ENCODE measurements around the gene NPPC.
"Not testable (repeated sequence)": the region's sequence is repeated elsewhere in the genome, so short reads cannot be mapped to it uniquely, and the experiment has no call there.

NPPC gene

DNA sequence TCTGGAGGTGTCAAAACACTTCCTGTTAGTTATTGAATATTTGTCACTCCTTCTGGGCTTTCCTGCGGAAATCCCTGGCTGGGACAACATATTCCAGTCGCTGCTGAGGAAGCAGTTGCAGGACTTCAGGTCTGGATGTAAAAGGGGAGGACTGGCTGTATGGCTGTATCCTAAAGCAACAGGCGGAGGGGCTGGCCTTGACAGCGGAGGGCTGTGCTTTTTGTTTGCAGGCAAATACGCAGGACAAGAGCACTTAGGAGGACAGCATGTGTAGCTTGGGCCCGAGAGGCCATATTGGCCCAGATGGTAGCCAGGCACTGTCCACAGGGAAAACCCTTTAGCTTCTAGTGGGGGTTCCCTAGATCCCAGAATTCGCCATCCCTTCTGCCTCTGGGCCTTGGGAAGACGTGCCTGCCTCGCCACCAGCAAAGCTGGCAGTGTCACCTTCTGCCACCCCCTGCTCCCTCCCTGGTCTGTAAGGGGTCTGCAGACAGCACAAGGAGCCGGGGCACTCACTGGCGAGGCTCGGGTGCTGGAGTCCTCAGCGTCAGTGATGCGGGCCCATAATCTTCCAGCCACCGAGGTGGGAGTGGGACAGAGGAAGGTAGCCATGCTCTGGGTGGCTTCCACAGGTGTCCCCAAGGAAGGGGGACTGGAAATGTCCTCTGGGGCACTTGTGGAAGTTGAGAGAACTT is 6.7 kb downstream of the NPPC start:
- DNase-seq = no peak

DNA sequence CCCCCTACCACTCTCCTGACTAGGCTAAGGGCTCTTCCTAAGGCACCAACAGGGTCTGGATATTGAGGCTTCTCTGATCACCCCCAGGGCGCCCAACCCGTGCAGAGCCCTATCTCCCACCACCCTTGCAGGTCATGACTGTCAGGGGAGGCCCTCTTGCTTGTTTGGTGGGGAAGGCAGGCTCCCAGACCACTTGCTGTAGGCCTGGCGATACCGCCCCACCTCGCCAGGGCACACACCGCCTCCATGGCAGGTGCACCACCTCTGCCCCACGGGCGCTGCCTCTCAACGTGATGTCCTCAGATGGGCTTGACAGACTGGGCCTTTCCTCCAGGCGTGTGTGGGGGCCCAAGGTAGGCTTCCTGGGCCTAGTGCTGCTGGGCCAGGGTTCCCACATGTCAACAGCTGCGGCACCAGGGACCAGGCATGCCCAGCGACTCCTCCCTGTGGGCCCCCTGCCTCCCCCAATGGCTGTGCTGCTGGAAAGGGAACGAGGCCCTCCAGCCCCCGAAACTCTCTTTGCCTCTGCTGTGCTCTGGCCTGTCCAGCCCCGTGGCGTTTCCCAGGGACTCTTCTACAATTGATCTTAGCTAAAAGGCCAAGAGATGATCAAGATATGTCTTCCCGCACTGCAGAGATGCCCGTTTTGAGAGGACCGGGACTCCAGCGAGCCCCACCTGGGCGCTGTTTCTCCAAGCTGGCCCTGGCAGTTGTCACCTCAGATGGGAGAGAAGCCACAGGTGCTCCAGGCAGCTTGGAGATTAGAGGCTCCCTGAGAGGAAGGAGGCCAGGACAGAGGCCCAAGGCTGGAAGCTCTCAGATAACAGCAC is 7.5 kb downstream of the NPPC start:
- no peak for DNase-seq

DNA sequence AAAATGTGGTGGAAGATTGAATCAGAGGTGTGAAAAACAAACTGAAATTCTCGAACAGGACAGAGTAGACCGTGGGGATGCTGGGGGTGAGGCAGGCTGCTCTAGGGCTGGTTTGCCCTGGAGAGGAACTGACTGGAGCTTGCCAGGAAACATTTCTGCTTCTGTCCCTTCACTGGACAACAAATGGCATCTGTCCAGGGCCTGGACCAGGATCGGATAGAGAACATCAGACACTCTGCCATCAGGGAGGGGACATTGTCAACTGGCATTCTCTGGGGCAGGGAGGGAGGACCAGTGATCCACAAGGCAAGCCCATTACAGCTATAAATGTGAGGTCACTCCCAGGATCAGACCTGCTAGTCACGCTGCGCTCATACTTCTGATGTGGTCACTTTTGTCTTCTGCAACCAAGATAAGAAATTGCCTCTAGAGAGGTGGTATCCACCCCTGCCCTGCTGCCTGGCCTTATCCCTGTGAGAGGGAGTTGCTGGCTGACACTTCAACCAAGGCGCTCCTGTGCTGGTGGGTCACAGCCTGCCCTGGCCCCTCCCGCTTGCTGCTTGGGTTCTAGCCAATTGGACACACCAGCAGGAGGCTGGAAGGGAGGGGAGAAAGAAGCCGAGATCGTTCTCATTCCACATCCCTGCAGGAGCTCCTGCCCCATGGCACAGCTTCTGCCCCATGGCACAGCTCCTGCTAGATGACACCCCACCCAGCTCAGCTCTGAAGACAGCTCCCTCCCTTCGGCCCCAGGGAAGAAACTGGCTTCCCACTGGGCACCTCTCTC is 8.7 kb downstream of the NPPC start:
- no peak for DNase-seq

DNA sequence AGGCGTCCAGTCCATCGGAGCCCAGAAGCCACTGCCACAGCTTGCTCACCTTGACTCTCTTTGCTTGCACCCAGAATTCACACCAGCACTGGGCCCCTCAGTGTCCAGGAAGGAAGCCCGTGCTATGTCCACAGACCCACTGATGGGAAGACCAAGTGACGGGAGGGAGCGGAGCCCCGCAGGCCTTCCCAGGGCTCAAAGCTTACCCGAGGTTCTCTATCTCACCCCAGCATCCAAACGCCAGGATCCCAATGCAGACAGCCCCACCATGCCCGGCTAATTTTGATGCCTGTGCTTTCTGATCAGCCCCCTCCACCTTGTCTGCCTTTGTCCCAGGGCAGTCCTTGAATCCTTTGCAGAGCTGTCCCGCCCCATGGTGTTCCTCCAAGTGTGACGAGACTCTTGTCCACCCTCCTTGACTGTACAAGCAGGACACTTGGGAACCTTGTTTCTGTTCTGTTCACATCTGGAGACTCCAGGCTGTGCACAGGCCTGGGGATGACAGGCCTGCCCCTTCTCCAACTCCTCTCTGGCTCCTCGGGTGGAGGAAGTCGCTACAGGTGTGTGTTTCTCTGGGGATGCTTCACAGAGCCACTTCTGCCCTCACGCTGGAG is 12.0 kb downstream of the NPPC start:
- DNase-seq = no peak

DNA sequence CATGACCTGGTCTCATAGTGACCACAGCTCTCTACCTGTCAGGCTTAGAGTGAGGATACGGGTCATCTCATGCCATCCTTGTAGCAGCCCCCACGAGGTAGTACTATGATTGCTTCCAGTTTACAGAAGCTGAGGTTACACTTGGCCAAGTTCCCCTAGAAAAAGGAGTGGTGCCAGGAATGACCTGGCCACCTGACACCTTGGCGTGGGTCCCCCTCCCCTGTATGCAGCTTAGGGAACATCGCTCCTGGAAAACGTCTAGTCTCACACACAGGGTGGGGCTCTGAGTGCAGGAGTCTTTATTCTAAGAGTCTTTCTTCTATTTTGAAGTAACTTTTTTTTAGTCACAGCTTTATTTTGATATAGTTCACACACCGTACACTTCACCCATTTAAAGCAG is 14.8 kb downstream of the NPPC start:
- no peak for DNase-seq

DNA sequence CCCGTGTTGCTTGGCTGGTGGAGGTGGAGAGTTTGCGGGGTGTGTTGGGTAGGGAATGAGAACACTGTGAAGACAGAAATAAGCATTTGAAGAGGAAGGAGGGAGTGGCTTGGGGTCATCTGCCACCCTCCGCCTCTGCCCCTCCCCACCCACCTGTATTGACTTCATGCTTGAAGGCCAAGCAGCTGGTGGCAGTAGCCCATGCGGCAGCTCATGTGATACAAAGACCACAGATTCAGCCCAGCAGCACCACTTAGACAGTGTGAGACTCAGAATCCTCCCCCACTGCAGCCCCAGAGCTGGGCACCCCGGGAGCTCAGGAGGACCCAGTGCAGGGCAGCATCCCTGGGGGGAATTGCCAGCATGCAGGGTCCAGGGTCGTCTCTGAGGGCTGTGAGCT is 15.4 kb downstream of the NPPC start:
- no peak for DNase-seq

DNA sequence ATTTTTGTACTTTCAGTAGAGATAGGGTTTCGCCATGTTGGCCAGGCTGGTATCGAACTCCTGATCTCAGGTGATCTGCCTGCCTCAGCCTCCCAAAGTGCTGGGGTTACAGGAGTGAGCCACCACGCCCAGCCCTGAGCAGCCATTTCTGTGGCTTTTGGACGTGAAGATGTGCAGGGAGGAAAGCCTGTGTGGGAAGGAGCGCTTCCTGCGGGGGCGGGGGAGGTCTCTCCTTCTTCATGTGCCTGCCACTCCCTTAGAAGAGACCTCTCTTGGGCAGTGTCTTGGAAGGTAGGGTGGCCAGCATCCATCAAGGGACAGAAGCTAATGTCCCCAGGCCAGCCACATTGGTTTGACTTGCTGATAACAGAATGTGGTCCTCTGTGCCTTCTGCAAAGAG is 16.0 kb downstream of the NPPC start:
- not testable (repeated sequence) for DNase-seq

DNA sequence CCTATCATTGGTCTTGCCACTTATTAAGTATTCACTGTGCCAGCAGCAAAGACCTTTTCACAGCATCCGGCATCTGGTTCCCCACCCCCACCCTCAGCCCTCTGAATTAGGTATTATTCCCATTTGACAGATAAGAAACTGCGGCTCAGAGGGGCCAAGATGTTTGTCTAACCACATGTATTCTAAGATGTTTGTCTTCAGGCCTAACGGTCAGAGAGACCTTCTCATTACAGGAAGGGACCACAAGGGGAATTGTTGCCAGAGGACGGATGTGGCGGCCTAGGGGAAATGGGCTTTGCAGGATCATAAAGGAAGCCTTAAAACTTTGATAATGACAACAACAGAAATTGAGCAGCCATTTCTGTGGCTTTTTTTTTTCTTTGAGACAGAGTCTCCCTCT is 16.6 kb downstream of the NPPC start:
- DNase-seq = no peak

DNA sequence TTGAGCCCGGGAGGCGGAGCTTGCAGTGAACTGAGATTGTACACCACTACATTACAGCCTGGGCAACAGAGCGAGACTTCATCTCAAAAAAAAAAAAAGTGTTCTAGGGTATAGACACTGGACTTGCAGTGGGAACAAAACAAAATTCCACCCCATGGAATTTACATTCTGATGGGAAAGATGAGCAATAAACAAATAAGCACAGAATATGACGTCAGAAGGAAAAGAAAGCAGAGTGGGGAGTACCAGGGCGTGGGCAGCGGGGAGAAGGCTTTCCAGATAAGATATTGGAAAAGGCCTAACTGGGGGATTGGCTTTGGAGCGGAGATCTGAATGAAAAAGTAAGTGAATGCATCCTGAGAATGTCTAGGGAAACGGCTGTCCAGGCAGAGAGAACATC is 17.6 kb downstream of the NPPC start:
- no peak for DNase-seq

DNA sequence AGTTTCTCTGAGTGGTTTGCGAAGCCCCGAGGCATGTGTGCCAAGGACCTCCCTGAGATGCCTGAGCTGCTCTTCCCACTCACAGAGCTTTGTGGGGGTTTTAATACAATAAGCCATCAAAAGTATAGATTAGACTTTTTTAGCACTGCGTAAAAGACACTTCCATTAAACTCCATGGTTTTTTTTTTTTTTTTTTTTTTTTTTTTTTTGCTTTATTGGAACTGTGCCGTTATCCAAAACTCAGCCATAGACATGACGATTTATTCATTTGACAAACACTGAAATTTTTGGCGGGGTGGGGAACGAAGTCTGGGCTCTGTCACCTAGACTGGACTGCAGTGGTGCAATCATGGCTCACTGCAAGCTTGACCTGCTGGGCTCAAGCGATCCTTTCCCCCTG is 18.4 kb downstream of the NPPC start:
- no peak for DNase-seq

DNA sequence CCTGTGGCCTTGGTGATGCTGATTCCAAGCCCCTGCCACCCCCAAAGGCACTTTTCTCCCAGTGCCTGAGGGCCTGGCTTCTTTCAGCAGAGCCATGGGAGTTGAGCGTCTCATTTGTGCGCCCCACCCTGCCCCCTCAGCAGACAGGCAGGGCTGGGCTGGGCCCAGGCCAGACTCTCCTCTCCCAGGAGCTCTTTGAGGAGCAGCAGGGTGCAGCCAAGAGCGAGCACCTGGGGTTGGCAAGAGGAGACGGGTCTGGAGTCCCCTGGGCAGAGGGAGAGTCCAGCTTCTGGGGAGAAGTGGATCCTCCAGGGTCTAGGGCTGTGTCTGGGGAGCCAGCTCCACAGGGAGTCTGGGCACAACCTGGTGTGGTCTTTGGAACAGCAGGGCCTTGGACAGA is 21.2 kb downstream of the NPPC start:
- no peak for DNase-seq

DNA sequence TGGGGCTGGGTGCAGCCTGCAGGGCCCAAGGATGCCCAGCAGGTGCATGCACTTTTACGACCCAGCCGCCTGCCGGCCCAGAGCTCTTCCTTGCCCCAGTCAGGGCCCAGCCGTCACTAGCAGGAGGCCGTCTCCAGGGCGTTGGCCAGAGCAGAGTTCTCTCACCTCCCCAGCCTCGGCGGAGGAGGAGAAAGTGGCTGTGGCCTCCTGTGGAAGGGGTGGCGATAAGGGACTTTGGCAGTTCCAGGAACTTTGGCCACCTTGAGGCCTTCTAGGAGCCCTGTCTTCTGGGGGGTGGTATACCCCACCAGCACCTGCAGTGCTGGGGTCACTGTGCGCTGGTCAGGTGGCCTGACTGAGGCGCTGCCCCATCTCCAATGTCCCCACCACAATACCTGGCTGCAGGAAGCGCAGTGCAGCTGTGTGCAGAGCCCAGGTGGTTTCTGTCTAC is 22.0 kb downstream of the NPPC start:
- no peak for DNase-seq

DNA sequence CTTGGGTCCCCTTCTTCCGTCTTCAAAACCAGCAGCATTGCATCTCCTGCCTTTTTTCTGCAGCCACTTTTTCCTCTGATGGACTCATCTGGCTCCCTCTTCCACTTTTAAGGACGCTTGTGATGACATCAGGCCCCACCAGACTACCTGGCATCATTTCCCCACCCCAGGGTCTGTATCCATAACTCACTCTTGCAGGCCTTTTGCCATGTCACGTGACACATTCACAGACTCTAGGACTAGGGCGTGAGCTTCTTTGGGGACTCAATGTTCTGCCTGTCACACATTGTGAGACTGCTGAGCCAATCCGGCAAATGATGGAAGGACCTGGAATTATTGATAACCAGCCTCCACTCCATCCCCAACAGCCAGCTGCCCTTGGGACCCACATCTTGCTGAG is 23.6 kb downstream of the NPPC start:
- no peak for DNase-seq

DNA sequence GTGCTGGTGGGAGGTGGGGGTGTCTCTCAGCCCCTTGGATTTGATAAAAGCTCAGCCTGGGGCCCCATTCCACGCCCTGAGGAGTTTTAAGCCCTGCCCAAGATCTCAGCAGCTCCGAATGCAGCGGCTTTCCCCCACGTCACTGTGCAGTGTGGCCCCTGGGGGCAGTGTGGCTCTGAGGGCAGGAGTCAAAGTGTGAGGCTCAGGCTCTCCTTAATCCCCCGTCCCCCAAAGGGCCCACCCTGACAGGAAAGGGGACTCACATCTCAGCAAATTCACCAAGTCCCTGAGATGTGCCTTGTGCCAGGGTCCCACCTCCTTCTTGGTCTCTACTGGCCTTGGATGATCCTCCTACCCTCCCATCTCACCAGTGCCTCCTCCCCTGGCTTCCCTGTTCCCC is 25.2 kb downstream of the NPPC start:
- DNase-seq = no peak

DNA sequence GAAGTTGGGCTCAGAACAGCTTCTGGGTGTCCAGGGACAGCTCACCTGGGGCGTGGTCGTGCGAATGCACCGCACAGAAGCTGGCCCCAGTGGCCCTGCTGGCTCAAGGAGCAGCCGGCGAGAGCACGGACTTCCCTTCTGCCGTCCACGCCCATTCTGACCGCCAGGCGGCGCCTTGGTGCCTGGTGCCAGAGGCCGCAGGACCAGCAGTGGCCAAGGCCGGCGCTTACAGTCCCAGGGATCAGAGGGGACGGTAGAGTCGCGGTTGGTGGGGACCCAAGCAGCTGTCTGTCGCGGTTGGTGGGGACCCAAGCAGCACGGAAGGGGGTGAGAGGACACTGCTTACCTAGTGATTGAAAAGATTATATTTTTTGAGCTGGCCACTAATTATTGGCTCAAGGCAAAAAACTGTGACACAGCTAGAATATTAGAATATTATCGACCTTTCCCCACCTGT is 25.7 kb downstream of the NPPC start:
- no peak for DNase-seq

DNA sequence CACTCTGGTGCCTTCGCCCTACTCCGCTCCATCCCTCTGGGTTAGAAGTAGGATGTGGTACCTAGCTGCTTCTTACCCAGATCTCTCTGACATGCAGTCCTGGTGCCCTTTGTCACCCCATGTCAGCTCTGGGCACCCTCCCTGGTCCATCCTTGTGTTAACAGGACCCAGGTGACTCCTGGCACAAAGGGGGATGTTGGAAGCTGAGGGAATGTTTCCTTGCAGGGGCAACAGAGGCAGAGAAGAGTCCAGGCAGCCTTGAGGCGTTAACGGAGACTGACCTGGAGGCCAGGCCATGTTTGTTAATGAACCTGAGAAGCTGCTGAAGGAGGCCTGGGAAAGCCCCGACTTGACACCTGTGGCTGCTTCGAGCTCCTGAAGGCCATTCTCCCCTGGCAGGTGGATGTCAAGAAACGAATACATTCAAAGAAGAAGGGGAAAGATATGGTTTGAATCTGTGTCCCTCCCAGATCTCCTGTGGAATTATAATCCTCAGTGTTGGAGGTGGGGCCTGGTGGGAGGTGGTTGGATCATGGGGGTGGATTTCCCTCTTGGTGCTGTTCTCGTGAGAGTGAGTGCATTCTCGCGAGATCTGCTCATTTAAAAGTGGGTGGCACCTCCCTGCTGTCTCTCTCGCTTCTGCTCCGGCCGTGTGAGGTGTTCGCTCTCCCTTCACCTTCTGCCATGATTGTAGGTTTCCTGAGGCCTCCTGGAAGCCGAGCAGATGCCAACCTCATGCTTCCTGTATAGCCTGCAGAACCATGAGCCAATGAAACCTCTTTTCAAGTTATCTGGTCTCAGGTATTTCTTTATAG is 31.4 kb downstream of the NPPC start:
- DNase-seq = no peak

DNA sequence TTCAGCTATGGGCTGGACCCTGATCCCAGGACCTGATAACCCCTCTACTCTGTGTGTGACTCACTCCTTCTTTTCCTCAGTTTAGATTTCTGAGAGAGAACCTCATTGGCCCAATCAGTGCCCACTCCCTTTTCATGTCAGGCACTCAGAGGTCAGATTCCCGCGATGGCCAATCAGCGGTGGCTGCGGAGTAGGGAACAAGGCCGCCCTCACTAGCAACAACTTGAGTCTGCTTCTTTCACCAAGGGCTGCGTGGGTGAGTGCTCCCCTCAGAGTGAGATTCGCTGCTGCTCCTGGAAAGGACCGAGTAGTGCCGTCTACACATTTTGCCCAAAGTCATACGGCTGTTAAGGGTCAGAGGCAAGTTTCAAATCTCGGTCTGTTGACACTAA is 34.7 kb downstream of the NPPC start:
- DNase-seq = no peak

DNA sequence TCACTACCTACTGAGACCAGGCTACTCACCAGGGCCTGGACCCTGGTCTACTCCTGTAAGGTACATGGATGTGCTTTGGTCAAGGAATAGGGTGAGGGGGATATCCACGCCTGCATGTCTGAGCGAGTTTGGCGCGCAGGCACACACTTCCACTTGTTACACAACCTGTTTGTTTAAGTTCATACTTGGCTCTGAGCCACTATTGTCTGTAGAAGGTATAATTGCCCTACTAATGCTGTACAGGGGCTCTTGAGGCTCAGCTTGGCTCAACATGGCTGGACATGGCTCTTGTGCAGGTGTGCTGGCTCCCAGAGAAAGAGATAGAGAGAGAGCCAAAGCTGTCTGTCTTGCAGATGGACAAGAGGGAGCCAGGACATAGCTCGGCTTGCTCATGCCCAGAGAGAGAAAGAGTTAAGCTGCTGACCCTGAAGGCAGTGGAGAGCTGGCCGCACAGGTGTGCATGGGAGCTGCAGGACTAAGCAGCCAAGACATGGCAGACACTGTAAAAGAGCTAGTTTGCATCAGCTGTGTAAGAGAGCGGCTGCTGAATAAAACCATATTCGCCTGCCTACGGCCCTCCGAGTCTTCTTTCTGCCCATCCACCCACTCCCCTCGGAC is 35.2 kb downstream of the NPPC start:
- DNase-seq = no peak

DNA sequence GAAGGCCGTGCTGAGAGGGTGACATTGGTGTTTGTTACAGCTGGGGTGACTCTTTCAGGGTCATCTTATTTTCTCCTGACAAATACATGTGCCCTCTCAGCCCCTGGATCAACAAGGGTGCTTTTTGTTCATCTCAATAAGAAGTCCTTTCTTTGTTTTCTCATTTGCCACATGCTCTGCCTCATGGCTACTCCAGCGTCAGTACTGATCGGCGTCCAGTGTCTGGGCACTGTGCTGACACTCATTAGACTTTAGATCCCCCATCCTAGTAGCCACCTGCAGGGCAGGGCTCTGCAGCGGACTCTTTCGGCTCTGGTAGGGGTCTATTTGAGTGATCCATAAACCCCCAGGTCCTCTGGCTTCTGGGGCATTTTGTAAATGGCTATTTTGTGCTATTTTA is 38.4 kb downstream of the NPPC start:
- DNase-seq = no peak

DNA sequence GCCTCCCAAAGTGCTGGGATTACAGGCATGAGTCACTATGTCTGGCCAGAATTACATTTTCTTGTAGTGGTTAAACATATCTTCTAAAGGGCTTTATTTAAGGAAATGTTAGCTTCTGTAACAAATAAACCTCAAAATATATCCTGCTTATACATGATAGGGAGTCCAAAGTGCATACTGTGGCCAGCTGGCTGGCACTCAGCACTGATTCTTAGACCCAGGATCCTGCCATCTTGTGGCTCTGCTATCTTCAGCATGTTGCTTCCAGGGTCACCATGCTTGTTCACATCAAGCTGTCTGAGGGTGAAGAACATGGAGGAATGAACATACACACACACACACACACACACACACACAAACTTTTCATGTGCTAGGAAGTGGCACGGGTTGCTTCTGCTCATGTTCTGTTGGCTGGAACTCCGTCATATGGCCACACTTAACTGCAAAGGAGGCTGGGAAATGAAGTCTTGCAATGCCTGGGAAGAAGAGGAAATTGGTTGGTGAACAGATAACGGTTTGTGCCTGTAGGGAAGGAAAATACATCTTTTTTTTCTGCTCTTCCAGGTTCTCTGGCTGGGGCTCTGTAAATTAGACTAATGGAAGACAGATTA is 40.0 kb downstream of the NPPC start:
- no peak for DNase-seq

DNA sequence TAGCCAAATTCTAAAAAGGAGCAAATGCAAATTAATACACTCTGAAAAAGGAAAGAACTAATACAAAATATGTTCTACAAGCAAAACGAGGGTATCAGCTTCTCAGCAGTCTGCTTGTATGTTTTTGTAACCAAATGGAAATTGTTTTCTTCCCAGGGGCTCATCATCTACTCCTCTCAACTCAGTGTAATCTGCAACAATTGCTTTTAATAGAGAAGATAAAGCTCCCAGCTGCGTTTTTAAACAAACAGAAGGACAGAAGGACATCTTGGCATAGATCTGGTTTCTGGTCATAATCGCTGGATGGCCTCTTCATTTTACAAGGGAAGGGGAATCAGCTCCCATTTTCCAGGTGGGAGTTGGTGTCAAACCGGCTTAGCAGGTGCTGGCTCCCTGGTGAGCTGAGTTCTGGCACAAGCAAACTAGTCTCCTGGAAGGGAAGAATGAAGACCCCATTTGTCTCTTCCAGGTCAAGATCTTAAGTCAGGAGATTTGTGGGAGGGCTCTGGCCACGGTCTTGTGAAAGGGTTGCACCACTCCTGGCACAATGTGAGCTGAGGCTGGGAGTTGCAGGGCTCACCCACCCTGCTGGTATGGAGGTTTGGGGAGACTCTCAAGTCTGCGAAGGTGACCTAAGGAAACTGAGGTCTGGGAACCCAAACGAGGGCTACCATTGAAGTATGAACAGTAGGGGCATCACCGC is 41.6 kb downstream of the NPPC start:
- no peak for DNase-seq

Measured in activated effector memory CD4-positive, alpha-beta T cell treated with Interleukin-2 at 50 U/mL for 16 hours (primary cell).